CD4-positive, alpha-beta T cell (primary cell): ENCODE measurements around the gene ATG7. TPM values are rescaled to one million over a fixed set of nuclear protein-coding genes. Genes with fewer than 3 reads are reported as not detected.

Source experiments
- ATAC-seq: fragments of 200-7000 bp; cut with Tn5 transposase; one replicate; pipeline ENCODE4 v1.10.0; 2022; ENCODE audit warnings: mild to moderate bottlenecking; ENCODE audit not compliant: poor library complexity
- CTCF ChIA-PET: fragments of 350-600 bp; sonication (Branson Sonifier 250); formaldehyde crosslinking; loops from one replicate; lab custom pipeline; 2021; ENCODE audit warnings: antibody characterized with exemption, inconsistent platforms; lab: Charles Lee
- POLR2A ChIA-PET: fragments of 350-600 bp; sonication (Branson Sonifier 250); formaldehyde crosslinking; loops from one replicate; lab custom pipeline; 2021; ENCODE audit warnings: antibody characterized with exemption, inconsistent platforms; lab: Charles Lee
- DNase-seq, 14 experiments: peaks; one replicate each; pipeline ENCODE4 v3.0.0-alpha.2; 2013 to 2020; ENCODE audit warnings: mixed read lengths in 2 of 14
- H3K27ac ChIP-seq, 2 donors: one replicate each; pipeline versions ENCODE4 v1.5.1 to v1.7.0; 2013; ENCODE audit warnings: low read length in 2 of 2, low read depth in 1 of 2, mild to moderate bottlenecking in 1 of 2
- H3K27me3 ChIP-seq, 2 experiments: 1 replicate in 1 of 2; 2 replicates in 1 of 2; pipeline versions ENCODE4 v1.6.1 to v1.7.0; 2013; ENCODE audit warnings: low read length in 2 of 2, control low read depth in 1 of 2, mild to moderate bottlenecking in 1 of 2, moderate library complexity in 1 of 2; ENCODE audit not compliant: insufficient read depth in 2 of 2, control insufficient read depth in 1 of 2
- H3K36me3 ChIP-seq: one replicate; pipeline ENCODE4 v1.6.1; 2013; ENCODE audit warnings: low read length, control low read depth; ENCODE audit not compliant: insufficient read depth
- H3K4me1 ChIP-seq: one replicate; pipeline ENCODE4 v1.6.1; 2013; ENCODE audit warnings: low read length, control low read depth; ENCODE audit not compliant: insufficient read depth
- H3K4me3 ChIP-seq: one replicate; pipeline ENCODE4 v1.5.1; 2013; ENCODE audit warnings: mild to moderate bottlenecking, low read length, moderate library complexity
- H3K9me3 ChIP-seq, 2 experiments: 1 replicate in 1 of 2; 2 replicates in 1 of 2; pipeline versions ENCODE4 v1.6.1 to v1.7.0; 2013; ENCODE audit warnings: low read length in 2 of 2, mild to moderate bottlenecking in 2 of 2, control low read depth in 1 of 2, moderate library complexity in 1 of 2; ENCODE audit not compliant: control insufficient read depth in 1 of 2, insufficient read depth in 1 of 2
- H3K27ac Mint-ChIP-seq: one replicate; pipeline ENCODE4 v1.8.0; 2020; ENCODE audit warnings: mixed read lengths
- H3K27me3 Mint-ChIP-seq: one replicate; pipeline ENCODE4 v1.8.0; 2021; ENCODE audit warnings: mixed read lengths
- H3K36me3 Mint-ChIP-seq: one replicate; pipeline ENCODE4 v1.8.0; 2021; ENCODE audit warnings: low read depth, mixed read lengths
- H3K4me1 Mint-ChIP-seq: one replicate; pipeline ENCODE4 v1.8.0; 2021; ENCODE audit warnings: low read depth, mixed read lengths
- H3K4me3 Mint-ChIP-seq: one replicate; pipeline ENCODE4 v1.8.0; 2020; ENCODE audit warnings: mild to moderate bottlenecking, mixed read lengths
- H3K9me3 Mint-ChIP-seq: one replicate; pipeline ENCODE4 v1.8.0; 2020; ENCODE audit warnings: mixed read lengths
- intact Hi-C, 2 experiments: fragments of 100-400 bp; cut with DNase I in 1 of 2; cut with micrococcal nuclease in 1 of 2; formaldehyde crosslinking; loops; one replicate each; pipeline versions ENCODE4 v1.15.1 to v1.9.0; 2023 to 2025; cut with DNase I, micrococcal nuclease
- total RNA-seq, 174 experiments: library from RNA in 2 of 174; stranded (reverse) in 2 of 174; gene quantifications; one replicate each; pipeline ENCODE4 v1.2.3 and lab custom pipeline; 2021 to 2026
- TF ChIP-seq, protein P1 (sequence below): fragments of 200-600 bp; IDR thresholded peaks from one replicate; pipeline ENCODE4 v1.8.0; 2022; ENCODE audit warnings: antibody characterized with exemption, mild to moderate bottlenecking

Gene ATG7
- total RNA-seq, 2 experiments from 2014 or later, result 21.4 to 25.7 TPM

DNA sequence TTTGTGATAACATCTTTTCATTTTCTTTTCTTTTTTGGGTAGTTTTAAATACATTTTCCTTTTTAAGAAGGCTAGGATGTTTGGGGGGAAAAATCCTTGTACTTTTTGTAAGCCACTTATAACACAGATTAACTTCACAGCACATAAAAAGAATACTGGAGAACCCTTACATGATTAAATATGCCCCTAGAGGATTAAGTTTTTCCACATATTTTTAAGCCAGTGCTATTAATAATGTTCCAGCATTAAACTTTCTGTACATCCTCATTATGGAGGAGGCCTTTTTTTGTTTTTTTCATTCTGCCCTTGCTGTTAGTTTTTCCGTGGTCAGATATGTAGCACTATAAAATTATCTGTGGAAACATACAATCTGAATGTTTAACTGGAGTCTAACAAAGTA is 147.9 kb downstream of the ATG7 start:
- CTCF ChIA-PET, result no interaction called here
- no peak overlapping the region for H3K27ac Mint-ChIP-seq
- Histone ChIP-seq H3K9me3 (no peaks in the 10 kb centered on the region), H3K36me3 (no peaks in the 10 kb centered on the region), H3K4me1 (no peaks in the 10 kb centered on the region), H3K4me3 (no peak overlapping the region), H3K27me3 (no peaks in the 10 kb centered on the region), H3K27ac (no peak overlapping the region)
- POLR2A ChIA-PET, result no interaction called here
- ATAC-seq (no peak), DNase-seq (no peak)
- TF ChIP-seq, protein P1, sequence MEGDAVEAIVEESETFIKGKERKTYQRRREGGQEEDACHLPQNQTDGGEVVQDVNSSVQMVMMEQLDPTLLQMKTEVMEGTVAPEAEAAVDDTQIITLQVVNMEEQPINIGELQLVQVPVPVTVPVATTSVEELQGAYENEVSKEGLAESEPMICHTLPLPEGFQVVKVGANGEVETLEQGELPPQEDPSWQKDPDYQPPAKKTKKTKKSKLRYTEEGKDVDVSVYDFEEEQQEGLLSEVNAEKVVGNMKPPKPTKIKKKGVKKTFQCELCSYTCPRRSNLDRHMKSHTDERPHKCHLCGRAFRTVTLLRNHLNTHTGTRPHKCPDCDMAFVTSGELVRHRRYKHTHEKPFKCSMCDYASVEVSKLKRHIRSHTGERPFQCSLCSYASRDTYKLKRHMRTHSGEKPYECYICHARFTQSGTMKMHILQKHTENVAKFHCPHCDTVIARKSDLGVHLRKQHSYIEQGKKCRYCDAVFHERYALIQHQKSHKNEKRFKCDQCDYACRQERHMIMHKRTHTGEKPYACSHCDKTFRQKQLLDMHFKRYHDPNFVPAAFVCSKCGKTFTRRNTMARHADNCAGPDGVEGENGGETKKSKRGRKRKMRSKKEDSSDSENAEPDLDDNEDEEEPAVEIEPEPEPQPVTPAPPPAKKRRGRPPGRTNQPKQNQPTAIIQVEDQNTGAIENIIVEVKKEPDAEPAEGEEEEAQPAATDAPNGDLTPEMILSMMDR, result no peak
- no peaks in the 10 kb centered on the region for H3K36me3 Mint-ChIP-seq
- no peaks in the 10 kb centered on the region for H3K9me3 Mint-ChIP-seq
- intact Hi-C loops, result no loop called here
- no peaks in the 10 kb centered on the region for H3K27me3 Mint-ChIP-seq
- H3K4me1 Mint-ChIP-seq, result peaks cover 12% of the 10 kb centered on the region
- no peak overlapping the region for H3K4me3 Mint-ChIP-seq

- H3K27me3 ChIP-seq, result no peaks in the 10 kb centered on the region
- intact Hi-C loops, result no loop called here
- DNase-seq (no peak), ATAC-seq (no peak)
- H3K36me3 ChIP-seq, result peaks cover 7% of the 10 kb centered on the region
- ChIA-PET CTCF (no interaction called here), POLR2A (no interaction called here)
- no peak overlapping the region for H3K27ac ChIP-seq
- Mint-ChIP-seq H3K4me3 (no peak overlapping the region), H3K36me3 (peaks cover 20% of the 10 kb centered on the region), H3K27ac (no peak overlapping the region), H3K27me3 (no peaks in the 10 kb centered on the region), H3K9me3 (no peaks in the 10 kb centered on the region), H3K4me1 (peaks cover 12% of the 10 kb centered on the region)
- no peaks in the 10 kb centered on the region for H3K9me3 ChIP-seq
- TF ChIP-seq, protein P1, result no peak
- no peak overlapping the region for H3K4me3 ChIP-seq
- no peaks in the 10 kb centered on the region for H3K4me1 ChIP-seq
Measured at GRCh38 chr3:11422291-11422690, 150.1 kb downstream of the ATG7 start.

DNA sequence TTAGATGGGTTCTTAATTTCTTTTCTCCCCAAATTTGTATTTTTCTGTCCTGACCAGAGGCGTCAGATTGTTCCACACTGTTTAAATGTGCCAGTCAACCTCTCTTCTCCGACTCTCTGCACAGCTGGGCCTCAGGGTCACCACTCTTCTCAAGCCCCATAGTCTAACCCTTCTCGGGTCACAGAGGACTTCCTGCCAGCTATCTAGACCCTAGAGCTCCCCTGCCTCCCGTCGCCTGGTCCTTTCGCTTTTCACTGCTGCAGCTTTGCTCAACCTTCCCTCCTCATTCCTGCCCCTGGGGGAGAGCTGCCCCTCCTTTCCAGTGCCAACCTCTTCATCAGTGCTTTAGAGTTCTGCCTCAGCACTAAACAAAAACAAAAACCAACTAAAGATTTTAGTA is 151.7 kb downstream of the ATG7 start:
- H3K36me3 Mint-ChIP-seq, result peaks cover 34% of the 10 kb centered on the region
- H3K4me1 Mint-ChIP-seq, result peaks cover 12% of the 10 kb centered on the region
- no peak for DNase-seq
- no peak overlapping the region for H3K4me3 Mint-ChIP-seq
- TF ChIP-seq, protein P1, result no peak
- intact Hi-C loops, result no loop called here
- H3K27ac ChIP-seq, result no peak overlapping the region
- H3K4me3 ChIP-seq, result no peak overlapping the region
- no peak overlapping the region for H3K27ac Mint-ChIP-seq
- no peaks in the 10 kb centered on the region for H3K4me1 ChIP-seq
- ChIA-PET CTCF (no interaction called here), POLR2A (no interaction called here)
- H3K9me3 ChIP-seq, result no peaks in the 10 kb centered on the region
- no peaks in the 10 kb centered on the region for H3K27me3 ChIP-seq
- no peaks in the 10 kb centered on the region for H3K27me3 Mint-ChIP-seq
- H3K9me3 Mint-ChIP-seq, result no peaks in the 10 kb centered on the region
- peaks cover 12% of the 10 kb centered on the region for H3K36me3 ChIP-seq
- no peak for ATAC-seq
